Type B pancreatic cell (in vitro differentiated cells): ENCODE data around the gene NKX2-8. TPM values are rescaled to one million over a fixed set of nuclear protein-coding genes. Genes with fewer than 3 reads are reported as not detected.

Experiments used
- DNase-seq: peaks from one replicate; pipeline ENCODE4 v3.0.0; 2021; ENCODE audit warnings: mixed read lengths; ENCODE audit not compliant: unreplicated experiment; ENCODE audit errors: extremely low spot score
- H3K27ac Mint-ChIP-seq: 2 replicates; pipeline ENCODE4 v1.8.0; 2021; ENCODE audit warnings: mild to moderate bottlenecking, mixed read lengths
- H3K27me3 Mint-ChIP-seq: 2 replicates; pipeline ENCODE4 v1.8.0; 2021; ENCODE audit warnings: mixed read lengths
- H3K36me3 Mint-ChIP-seq: 2 replicates; pipeline ENCODE4 v1.8.0; 2021; ENCODE audit warnings: mixed read lengths
- H3K4me1 Mint-ChIP-seq: one replicate; pipeline ENCODE4 v1.8.0; 2021; ENCODE audit warnings: mixed read lengths; ENCODE audit not compliant: unreplicated experiment
- H3K4me3 Mint-ChIP-seq: 2 replicates; pipeline ENCODE4 v1.8.0; 2021; ENCODE audit warnings: mild to moderate bottlenecking, mixed read lengths
- H3K9me3 Mint-ChIP-seq: 2 replicates; pipeline ENCODE4 v1.8.0; 2021; ENCODE audit warnings: mixed read lengths
- CTCF ChIP-seq: fragments of 200-600 bp; sonication (generic); conservative IDR thresholded peaks from 2 replicates; pipeline ENCODE4 v1.5.0; 2021; ENCODE audit warnings: antibody characterized with exemption, mild to moderate bottlenecking
- long read RNA-seq: library from polyadenylated mRNA; unstranded; transcript quantifications from one replicate; pipeline ENCODE4 v2.0.0, GENCODE V29; 2020
- total RNA-seq: library from RNA; stranded (reverse); gene quantifications from 2 replicates; pipeline ENCODE4 v1.2.1, GENCODE V29; 2021; ENCODE audit warnings: low replicate concordance

Gene NKX2-8
- 1.1 and 2.1 TPM in 2 replicates for total RNA-seq
- long read RNA-seq, result 0 reads

GRCh38 chr14:36582011-36582873, at the start of gene NKX2-8:
Gene NKX2-8, minus strand, starts transcription at chr14:36582614. Its CDS starts 225 bp downstream, at chr14:36582389.
- Mint-ChIP-seq H3K27ac (no peak within 1 kb of the TSS), H3K9me3 (no peaks in the 10 kb centered on the region), H3K4me3 (peak within 1 kb of the TSS; percentile 85), H3K36me3 (no peaks in the 10 kb centered on the region), H3K27me3 (peaks cover 56% of the 10 kb centered on the region), H3K4me1 (no peaks in the 10 kb centered on the region)
- DNase-seq, result no peak
- no peak for TF ChIP-seq CTCF

- H3K4me1 Mint-ChIP-seq, result no peaks in the 10 kb centered on the region
- H3K4me3 Mint-ChIP-seq, result no peak overlapping the region
- H3K36me3 Mint-ChIP-seq, result no peaks in the 10 kb centered on the region
- peaks cover 47% of the 10 kb centered on the region for H3K27me3 Mint-ChIP-seq
- no peak for TF ChIP-seq CTCF
- DNase-seq, result no peak
- H3K27ac Mint-ChIP-seq, result no peak overlapping the region
- peaks cover 4% of the 10 kb centered on the region for H3K9me3 Mint-ChIP-seq
Observed at GRCh38 chr14:36627981-36628380, 45.6 kb upstream of the NKX2-8 start.

- no peak for DNase-seq
- Mint-ChIP-seq H3K36me3 (no peaks in the 10 kb centered on the region), H3K9me3 (peaks cover 4% of the 10 kb centered on the region), H3K4me3 (no peak overlapping the region), H3K27ac (no peak overlapping the region), H3K4me1 (no peaks in the 10 kb centered on the region), H3K27me3 (peaks cover 47% of the 10 kb centered on the region)
- TF ChIP-seq CTCF, result no peak
Observed at GRCh38 chr14:36626151-36626550, 43.7 kb upstream of the NKX2-8 start.

- no peaks in the 10 kb centered on the region for H3K9me3 Mint-ChIP-seq
- no peak for TF ChIP-seq CTCF
- DNase-seq, result no peak
- no peaks in the 10 kb centered on the region for H3K36me3 Mint-ChIP-seq
- H3K27ac Mint-ChIP-seq, result no peak overlapping the region
- H3K4me1 Mint-ChIP-seq, result no peaks in the 10 kb centered on the region
- H3K27me3 Mint-ChIP-seq, result peaks cover 41% of the 10 kb centered on the region
- no peak overlapping the region for H3K4me3 Mint-ChIP-seq
Observed at GRCh38 chr14:36625436-36625835, 43.0 kb upstream of the NKX2-8 start.

- no peaks in the 10 kb centered on the region for H3K9me3 Mint-ChIP-seq
- no peaks in the 10 kb centered on the region for H3K4me1 Mint-ChIP-seq
- H3K4me3 Mint-ChIP-seq, result no peak overlapping the region
- H3K27ac Mint-ChIP-seq, result no peak overlapping the region
- H3K36me3 Mint-ChIP-seq, result no peaks in the 10 kb centered on the region
- TF ChIP-seq CTCF, result no peak
- no peak for DNase-seq
- peaks cover 40% of the 10 kb centered on the region for H3K27me3 Mint-ChIP-seq
Observed at GRCh38 chr14:36625014-36625413, 42.6 kb upstream of the NKX2-8 start.
